GM19397 (cell line): ENCODE results near the gene BIRC7.
"Not testable (repeated sequence)": the region's sequence is repeated elsewhere in the genome, so short reads cannot be mapped to it uniquely, and the experiment has no call there.

ENCODE experiments used
- ATAC-seq: cut with Tn5 transposase; IDR thresholded peaks from one replicate; pipeline ENCODE4 v1.9.1; 2021; ENCODE audit warnings: mild to moderate bottlenecking, moderate library complexity; ENCODE audit not compliant: unreplicated experiment

BIRC7 gene

DNA sequence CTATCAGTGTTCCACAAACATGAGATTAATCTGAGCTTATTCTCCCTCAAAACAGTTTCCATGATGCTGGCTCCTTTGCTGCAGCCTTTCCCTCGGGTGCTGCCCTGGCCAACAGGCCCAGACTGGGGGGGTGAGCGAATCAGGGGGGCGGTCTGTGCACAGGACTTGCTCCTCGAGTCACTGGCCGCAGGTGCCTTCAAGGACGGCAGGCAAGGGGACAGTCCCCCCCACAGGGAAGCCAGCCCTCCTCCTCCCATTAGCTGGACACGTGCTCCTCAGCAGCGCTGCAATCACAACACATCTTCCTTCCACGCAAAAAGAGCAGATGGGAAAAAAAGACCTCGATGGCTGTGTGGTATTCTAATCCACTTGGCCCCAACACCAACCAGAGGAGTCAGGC is 29.8 kb upstream of the BIRC7 start:
- ATAC-seq: no peak

DNA sequence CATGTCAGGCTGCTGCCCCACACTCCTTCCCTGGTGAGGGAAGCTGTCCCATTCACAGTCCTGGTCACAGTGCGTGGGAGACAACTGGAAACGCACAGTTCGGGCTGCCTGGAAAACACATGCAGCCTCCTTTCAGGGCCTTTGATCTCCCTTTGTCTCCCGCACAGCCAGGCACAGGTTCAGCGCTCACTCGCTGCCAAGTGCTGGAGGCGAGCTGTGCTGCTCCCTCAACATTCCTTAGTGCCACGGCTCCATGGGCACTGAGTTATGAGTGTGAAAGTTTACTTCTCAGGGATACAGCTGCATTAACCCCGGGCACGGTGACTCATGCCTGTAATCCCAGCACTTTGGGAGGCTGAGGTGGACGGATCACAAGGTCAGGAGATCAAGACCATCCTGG is 28.8 kb upstream of the BIRC7 start:
- no peak for ATAC-seq

DNA sequence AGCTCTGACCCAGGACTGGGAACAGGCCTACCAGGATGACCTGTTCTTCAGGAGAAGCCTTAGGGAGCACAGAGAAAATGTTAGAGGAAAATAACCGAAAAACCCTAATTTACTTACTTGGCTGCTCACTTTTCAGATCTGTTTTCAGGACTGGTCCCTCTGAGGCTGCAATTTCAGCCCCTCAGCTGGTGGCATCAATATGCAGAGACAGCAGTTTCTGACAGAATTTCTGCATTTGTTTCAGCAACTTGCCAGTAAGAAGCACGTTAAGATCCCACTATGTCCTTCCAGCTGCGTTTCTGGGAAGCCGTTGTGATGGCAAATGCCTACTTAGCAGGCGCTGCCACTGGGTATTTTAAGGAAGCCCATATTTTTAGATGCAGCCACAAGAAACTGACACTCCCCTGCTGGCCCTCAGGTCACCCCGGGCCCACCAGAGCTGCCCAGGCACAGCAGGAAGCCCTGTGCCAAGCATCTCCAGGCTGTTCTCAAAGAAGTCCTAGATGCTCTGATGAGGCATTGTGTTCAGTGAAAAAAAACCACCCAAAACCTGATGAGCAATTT is 27.3 kb upstream of the BIRC7 start:
- no peak for ATAC-seq

DNA sequence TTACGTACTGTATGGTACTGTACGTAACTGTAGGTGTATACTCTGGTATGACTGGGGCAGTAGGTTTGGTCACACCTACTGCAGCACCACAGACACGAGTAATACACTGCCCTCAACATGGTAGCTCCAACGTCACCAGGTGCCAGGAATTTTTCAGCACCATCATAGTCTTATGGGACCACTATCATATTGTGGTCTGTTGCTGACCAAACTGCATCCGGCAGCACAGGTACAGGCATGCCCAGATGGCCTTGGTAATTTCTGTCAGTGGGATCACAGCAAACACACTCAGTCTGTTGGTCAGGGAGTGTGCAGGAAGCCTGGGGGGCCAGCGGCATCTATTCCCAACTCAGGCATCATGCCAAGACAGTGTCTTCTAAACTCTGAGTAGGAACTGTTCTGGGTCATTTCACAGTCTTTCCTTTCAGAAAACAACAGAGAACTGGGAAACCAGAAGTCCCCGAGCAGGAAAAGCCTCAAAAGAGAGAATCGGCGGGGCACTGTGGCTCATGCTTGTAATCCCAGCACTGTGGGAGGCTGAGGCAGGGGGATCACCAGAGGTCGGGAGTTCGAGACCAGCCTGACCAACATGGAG is 25.6 kb upstream of the BIRC7 start:
- no peak for ATAC-seq

DNA sequence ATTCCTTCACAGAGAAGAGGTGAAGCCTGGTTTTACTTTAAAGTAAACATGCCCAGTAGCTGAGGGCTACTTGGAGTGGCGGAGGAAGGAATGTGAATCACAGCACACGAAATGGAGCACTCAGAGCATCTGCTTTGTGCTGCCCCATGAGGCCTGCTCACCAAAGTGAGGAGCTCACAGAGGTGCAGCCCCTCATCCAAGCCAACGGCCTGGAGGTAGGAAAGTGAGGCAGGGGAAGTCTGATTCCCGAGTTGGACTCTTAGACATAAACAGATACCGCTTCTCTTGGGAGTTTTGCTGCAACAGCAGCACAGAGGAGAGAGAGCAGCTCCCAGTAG is 23.3 kb upstream of the BIRC7 start:
- no peak for ATAC-seq

DNA sequence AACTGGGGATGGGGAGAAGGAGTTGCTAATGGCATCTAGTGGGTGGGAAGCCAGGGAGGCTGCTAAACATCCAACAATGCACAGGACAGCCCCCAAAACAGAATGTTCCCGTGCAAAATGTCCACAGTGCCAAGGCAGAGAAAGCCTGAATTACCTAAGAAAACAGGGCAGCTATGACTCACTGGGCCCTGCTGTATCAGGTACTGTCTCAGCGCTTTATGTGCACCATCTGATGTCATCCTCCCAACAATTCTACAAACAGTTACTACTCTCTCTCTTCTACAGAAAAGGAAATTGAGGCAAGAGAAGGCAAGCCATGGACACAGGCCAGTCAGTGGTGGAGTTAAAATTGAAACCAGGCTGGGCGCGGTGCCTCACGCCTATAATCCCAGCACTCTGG is 22.9 kb upstream of the BIRC7 start:
- ATAC-seq: no peak

DNA sequence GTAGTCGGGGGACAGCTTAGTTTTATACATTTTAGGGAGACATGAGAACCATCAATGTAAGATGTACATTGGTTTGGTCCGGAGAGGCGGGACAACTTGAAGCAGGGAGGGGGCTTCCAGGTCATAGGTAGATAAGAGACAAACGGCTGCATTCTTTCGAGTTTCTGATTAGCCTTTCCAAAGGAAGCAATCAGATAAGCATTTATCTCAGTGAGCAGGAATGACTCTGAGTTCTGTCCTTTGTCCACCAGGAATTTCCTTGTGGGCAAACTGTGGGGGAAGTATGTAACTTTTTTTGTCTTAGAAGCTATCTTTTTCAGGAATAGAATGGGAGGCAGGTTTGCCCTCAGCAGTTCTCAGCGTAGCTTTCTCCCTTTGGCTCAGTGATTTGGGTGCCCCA is 21.2 kb upstream of the BIRC7 start:
- no peak for ATAC-seq

DNA sequence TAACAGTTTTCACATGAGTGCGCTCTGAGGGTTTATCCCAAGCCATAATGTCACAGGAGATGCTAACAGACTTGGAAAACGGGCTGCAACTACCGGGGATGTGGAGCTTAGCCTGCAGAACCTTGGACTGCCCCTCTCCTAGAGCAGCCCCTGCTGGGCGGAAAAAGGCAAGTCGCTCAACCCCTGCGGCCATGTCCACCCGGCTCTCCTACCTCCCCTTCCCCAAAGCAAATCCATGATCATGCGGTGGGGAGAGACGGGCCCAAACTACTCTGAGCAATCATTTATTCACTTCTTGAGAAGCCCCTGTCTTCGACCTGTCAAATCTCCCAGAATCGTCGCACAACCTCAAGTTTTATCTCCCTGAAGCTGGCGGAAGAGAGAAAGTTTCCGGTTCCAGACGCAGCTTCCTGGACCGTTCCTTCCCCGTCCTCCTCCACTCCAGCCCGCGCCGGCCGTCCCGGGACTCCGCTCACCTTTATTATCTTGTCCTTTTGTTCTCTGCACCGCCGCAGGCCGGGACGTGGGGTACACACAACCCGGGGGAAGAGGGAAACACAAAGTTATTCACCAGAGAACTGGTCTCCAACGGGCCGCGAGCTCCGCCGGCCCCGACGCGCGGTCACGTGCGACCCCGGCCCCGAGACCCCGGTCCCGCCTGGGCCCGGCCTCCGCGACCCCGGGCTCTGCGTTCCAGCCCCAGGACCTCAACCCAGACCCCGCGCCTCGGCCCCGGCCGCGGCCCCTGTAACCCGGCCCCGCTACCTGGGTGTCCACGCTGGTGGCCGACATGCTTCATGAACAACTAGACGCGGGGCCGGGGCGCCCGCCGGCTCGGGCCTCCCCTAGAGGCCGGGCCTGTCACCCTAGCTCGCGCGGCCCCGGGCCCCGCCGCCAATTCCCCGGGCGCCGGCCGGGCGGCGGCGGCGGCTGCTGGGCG is 20.3 kb upstream of the BIRC7 start:
- ATAC-seq: peak; percentile 20

DNA sequence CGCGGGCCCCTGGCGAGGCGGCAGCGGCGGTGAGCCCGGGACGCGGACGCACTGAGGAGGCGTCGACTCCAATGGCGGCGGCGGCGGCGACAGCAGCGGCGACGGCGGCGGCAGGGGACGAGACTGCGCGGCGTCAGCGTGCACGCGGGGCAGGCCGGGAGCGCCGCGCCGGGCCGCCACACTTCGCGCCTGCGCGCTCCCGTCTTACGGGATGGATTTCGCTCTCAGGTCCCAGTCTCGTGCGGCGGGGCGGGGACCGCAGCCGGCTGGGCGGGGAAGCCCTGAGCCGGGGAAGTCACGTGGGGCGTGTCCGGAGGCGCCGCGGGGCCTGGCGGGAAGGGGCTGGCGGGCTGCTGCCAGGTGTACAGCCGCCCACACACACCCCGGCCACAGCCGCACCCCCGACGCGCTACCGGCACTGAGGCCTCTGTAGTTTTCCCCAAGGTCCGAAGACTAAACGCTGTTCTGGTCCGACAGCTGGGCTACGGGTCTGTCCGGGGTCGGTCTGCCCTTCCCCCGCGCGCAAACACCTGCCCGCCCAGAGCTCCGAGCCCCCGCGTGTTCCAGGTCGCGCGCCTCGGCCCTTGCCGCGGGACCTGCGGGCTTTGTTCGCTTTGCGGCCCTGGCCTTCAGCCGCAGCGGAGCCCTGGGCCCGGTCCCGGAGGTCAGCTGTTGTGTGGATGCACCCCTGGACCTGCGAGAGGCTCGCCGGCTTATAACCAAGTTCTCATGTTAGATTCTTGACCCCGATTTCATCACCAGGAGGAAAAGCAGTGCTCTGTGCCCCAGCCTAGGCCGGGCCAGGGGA is 19.5 kb upstream of the BIRC7 start, which contains the start of gene YTHDF1:
TSS of gene YTHDF1 (minus strand) at position 91 of the 808 bp plus-strand sequence. CDS start 239 bp downstream, outside the sequence.
- ATAC-seq: peak; percentile 84

DNA sequence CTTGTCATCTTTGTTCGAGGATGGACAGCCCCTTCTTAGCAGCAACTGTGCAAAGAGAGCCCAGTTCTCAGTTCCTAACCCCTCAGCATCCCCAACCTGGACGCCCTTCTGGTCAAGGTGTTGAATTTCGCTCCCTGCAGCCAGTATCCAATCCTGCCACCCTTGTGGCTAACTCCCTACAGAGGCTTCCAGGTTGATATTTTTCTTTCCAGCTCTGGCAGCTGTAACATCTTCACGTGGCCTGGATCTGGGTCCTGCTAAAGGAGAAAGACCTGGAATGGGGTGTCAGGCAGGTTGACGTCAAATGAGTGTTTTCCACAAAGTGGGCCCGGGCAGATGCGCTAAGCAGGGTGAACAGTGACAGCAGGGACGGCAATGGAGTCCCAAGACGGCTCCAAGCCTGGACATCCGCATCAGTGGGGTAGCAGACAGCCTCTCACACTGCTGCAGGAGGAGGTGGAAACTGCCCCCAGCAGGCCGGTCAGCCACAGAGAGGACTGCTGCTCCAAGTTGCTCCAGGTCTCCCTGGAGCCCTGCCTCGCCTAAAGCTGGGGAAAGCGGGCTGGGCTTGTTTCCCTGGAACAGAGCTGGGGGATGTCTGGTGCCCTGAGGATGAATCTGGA is 18.7 kb upstream of the BIRC7 start:
- ATAC-seq: no peak

DNA sequence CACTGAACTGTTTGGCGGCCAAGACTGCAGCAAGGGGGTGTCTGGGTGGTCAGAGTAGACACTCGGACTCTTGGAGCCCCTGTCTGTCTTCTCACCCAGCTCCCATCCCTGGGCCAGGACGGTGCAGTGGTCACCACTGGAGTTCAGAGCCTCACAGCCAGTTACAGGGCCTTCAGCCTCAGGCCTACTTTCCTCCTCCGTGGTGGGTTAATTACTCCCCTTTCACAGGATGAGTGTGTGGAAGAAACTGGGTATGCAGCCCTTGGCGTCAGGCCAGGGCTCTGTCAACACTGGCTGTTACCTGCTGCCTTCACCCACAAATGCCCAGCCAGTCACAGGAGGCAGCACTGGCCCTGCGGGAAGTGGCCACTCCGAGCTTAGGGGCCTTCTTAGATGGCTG is 18.0 kb upstream of the BIRC7 start:
- no peak for ATAC-seq

DNA sequence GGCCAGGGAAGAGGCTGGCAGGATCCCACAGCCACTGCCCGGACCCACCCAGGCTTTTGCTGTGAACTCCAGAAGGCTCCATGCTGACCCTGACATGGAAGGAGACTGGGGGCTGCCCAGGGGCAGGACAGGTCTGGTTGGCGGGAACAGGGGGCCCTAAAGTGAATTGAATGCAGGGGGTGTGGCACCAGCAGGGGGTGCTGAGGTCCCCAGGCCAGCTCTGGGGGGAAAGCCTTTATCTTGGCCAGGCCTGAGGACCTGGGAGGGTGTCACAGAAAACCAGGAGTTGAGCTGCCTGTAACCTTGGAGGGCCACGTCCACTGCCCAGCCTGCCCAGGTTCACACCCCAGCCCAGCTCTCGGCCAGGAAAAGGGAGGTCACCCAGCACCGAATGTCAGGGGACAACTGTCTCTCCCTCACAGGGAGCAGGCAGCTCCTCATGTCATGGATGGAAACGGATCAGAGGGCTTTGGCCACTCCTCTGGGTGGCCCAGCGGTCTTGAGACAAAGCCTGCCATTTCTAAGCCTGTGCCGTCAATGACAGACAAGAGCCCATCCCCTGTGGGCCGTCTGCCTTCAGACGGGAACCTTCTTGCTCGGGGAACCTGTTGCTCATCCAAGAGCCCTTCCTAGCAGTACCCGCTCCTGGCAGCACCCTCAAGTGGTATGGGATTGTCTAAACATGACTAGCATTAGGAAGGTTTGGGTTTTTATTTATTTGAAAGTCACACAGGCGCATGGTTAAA is 16.8 kb upstream of the BIRC7 start:
- ATAC-seq: no peak

DNA sequence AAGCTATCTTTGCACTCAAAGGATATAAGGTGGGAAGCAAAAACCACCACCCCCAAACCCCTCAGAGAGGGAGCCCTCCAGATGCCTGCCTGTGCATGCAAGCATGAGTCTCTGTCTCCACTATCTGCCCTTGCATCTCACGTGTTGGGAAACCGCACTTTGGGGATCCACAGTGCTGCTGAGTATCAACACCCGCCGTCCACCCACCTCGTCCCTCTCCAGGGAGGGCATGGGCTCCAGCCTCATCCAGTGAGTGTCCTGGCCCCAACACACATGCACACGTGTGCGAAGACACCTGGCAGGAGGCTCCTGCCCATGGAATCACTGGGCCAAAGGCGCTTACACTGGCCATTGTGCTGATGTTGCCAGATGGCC is 16.3 kb upstream of the BIRC7 start:
- no peak for ATAC-seq

DNA sequence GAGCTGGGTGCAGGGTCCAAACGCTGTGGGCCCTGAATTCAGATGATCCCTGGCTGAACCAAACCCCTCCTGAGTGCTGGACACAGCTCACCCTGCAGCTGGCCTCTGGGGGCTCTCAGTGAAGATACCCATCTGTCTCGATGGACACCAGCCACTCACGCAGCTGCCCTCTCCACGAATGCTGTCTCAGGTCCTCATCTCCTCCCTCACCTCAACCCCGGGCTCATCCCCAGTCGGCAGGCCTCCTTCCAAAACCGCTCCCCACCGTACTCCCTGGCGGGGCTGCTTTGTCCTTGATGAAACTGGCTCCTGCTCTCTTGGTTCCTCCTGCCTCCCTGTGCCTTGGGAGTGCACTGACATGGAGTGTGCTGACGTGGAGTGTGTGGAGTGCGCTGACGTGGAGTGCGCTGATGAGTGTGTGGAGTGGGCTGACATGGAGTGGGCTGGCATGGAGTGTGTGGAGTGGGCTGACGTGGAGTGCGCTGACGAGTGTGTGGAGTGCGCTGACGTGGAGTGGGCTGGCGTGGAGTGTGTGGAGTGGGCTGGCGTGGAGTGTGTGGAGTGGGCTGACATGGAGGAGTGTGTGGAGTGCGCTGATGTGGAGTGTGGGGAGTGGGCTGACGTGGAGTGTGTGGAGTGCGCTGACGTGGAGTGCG is 15.7 kb upstream of the BIRC7 start:
- no peak for ATAC-seq

DNA sequence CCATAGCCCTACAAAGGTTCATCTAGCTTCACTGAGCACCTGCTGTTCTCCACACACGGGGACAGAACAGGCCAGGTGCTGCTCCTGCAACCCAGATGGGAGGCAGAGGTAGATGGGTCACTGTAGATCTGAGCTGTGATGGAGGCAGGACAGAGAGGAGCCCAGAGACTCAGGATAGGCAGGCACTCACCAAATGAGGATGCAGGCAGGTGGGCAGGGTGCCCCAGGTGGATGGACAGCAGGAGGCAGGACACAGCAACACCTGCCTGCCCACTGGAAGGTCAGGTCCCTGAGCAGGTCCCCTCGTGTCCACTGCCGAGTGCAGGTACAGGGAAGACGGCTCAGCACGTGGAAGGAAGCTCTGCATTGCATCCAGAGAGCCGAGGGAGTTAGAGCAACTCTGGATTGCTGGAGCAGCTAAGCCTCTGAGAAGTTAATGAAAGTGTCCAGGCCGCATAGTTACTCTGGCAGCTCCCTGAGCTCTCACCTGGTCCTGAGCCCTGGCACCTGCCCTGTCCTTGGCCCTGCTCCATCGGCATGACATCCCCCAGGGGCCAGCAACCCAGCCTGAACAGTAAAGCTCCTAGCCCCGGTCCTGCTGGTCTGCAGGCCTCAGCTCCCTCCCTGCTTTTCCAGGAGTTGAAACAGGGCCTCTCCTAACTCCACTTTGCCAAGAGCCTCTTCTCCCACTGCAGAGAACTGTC is 14.9 kb upstream of the BIRC7 start:
- no peak for ATAC-seq

DNA sequence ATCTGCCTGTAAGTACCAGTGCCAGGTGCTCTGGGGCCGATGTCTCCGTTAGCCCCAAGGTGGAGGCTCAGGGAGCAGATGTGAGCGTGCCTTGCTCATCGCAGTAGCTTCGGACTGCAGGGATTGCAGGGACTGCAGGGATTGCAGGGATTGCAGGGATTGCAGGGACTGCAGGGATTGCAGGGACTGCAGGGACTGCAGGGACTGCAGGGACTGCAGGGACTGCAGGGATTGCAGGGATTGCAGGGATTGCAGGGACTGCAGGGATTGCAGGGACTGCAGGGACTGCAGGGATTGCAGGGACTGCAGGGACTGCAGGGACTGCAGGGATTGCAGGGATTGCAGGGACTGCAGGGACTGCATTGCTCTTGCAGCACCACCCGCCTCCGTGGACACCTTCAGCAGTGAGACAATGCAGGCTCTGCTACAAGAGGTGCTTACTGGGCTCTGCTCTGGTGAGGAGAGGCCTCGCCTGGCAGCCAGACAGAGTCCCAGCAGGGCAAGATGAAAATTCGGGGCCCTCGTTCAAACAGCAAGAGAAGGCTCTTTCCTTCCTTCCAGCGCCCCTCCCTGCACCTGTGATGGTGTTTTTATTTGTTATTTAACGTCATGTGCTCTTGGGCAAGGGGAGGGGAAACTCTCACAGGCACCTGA is 14.2 kb upstream of the BIRC7 start:
- ATAC-seq: not testable (repeated sequence)

DNA sequence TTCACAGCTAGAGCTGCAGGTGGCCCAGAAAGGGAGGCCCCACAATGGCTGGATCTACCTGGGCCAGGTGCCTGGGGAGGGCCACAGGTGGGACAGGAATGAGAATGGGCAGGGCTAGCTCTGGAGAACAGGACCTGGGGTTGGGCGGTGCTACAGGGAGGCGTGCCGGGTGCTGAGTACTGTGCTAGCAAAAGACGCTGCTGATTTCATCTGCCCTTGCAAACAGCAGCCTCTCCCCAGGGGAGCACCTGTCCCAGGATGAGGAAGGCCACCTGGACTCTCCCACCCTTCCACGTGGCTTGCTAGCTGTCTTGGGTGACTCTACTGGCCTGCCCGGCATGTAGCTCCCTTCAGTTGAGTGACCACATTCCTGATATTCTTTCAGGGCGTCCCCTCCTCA is 13.2 kb upstream of the BIRC7 start:
- ATAC-seq: no peak

DNA sequence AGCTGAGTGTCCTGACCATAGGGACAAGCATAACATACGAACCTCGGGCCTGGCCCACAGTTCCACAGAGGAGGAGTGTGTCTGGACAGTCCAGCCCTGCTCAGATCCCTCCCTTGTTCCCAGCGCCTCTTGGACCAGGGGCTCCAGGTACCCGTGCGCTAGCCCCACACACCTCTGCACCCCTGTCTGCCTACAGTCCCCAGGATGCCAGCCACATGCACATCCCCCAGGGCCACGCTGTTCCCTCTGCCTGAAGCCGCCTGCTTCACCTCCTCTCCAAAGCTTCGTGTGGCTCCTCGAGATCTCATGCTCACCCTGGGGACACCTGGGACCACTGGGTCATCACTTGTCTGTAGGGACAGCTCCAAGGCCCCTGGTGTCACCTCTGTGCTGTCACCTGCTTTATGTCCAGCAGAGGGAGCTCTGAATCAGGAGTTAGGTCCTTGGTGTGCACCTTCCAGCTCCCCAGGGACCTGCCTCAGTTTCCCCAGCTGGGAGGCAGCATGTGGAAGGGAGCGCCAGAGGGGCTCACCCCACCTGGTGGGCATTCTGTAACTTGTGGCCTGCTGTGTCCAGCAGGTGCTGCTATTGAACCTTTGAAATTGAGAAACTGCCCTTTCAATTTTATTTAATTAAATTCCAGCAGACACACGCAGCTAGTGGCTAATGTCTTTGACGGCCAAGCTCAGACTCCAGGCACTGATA is 12.4 kb upstream of the BIRC7 start:
- ATAC-seq: no peak
